HG02884 (cell line): Measurements from ENCODE around the gene PGGT1B.

Source experiments
- ATAC-seq: cut with Tn5 transposase; IDR thresholded peaks from one replicate; pipeline ENCODE4 v1.9.1; 2021; ENCODE audit warnings: mild to moderate bottlenecking, moderate library complexity; ENCODE audit not compliant: unreplicated experiment

Gene PGGT1B

GRCh38 chr5:115262321-115263077, at the start of gene PGGT1B:
Gene PGGT1B, minus strand, starts transcription at chr5:115262877. Its CDS starts 26 bp downstream, at chr5:115262851.
- peak; percentile 86 for ATAC-seq

GRCh38 chr5:115309751-115310370, 47.2 kb upstream of the PGGT1B start:
- ATAC-seq = no peak

- no peak for ATAC-seq
Measured at GRCh38 chr5:115308815-115309214, 46.1 kb upstream of the PGGT1B start.

- ATAC-seq = no peak
Measured at GRCh38 chr5:115306011-115306536, 43.4 kb upstream of the PGGT1B start.

GRCh38 chr5:115304496-115304895, 41.8 kb upstream of the PGGT1B start:
- no peak for ATAC-seq

GRCh38 chr5:115298811-115299210, 36.1 kb upstream of the PGGT1B start:
- no peak for ATAC-seq

GRCh38 chr5:115297031-115297430, 34.4 kb upstream of the PGGT1B start:
- no peak for ATAC-seq

GRCh38 chr5:115296124-115297022, 33.7 kb upstream of the PGGT1B start, which contains the start of gene CCDC112:
Gene CCDC112, minus strand, starts transcription at chr5:115296654. Its CDS starts 111 bp downstream, at chr5:115296543.
- ATAC-seq = peak; percentile 81

GRCh38 chr5:115295777-115296123, 33.1 kb upstream of the PGGT1B start:
- ATAC-seq = peak; percentile 18

GRCh38 chr5:115291397-115291796, 28.7 kb upstream of the PGGT1B start:
- no peak for ATAC-seq

GRCh38 chr5:115289104-115289503, 26.4 kb upstream of the PGGT1B start:
- no peak for ATAC-seq

GRCh38 chr5:115284021-115284420, 21.3 kb upstream of the PGGT1B start:
- ATAC-seq = no peak

GRCh38 chr5:115282131-115282530, 19.5 kb upstream of the PGGT1B start:
- ATAC-seq = no peak

GRCh38 chr5:115274584-115274983, 11.9 kb upstream of the PGGT1B start:
- no peak for ATAC-seq

GRCh38 chr5:115272297-115272958, 9.8 kb upstream of the PGGT1B start:
- no peak for ATAC-seq

- ATAC-seq = no peak
Measured at GRCh38 chr5:115271295-115272050, 8.8 kb upstream of the PGGT1B start.

- ATAC-seq = no peak
Measured at GRCh38 chr5:115267617-115268016, 4.9 kb upstream of the PGGT1B start.

- ATAC-seq = no peak
Measured at GRCh38 chr5:115265220-115265619, 2.5 kb upstream of the PGGT1B start.

GRCh38 chr5:115264786-115265185, 2.1 kb upstream of the PGGT1B start:
- no peak for ATAC-seq

GRCh38 chr5:115263078-115263380, 352 bp upstream of the PGGT1B start:
- no peak for ATAC-seq
